ENCODE measurements around the gene GSG1L2.

DNA sequence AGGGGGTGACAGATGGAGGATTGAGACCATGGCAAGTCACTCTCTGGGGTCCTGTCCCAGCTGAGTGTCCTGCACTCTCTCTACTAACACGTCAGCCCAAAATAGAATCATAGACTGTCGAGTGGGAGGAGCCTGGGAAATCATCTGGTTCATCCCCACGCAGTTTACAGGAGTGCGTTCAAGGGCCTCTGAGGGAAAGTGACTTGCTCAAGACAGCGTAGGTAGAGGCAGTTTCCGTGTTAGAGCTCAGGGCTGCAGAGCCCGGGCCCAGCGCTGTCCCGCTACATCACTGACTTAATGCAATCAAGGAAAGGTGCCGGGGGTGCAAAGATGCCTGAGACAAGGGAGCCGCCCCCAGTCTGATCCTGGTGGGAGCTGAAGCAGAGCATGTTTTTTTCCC lies 10.3 kb downstream of the GSG1L2 start:
- TF ChIP-seq POLR2A (IDR thresholded peaks at IDR 0.05): no peak
- TF ChIP-seq, protein P1, sequence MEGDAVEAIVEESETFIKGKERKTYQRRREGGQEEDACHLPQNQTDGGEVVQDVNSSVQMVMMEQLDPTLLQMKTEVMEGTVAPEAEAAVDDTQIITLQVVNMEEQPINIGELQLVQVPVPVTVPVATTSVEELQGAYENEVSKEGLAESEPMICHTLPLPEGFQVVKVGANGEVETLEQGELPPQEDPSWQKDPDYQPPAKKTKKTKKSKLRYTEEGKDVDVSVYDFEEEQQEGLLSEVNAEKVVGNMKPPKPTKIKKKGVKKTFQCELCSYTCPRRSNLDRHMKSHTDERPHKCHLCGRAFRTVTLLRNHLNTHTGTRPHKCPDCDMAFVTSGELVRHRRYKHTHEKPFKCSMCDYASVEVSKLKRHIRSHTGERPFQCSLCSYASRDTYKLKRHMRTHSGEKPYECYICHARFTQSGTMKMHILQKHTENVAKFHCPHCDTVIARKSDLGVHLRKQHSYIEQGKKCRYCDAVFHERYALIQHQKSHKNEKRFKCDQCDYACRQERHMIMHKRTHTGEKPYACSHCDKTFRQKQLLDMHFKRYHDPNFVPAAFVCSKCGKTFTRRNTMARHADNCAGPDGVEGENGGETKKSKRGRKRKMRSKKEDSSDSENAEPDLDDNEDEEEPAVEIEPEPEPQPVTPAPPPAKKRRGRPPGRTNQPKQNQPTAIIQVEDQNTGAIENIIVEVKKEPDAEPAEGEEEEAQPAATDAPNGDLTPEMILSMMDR (IDR thresholded peaks at IDR 0.05): no peak
- no peak for TF ChIP-seq EP300 (IDR thresholded peaks at IDR 0.05)

All from tibial nerve (tissue), 4 donors.